GM21529 (cell line): ENCODE results near the gene AUP1.

Source experiments
- ATAC-seq: cut with Tn5 transposase; IDR thresholded peaks from one replicate; pipeline ENCODE4 v1.9.1; 2021; ENCODE audit not compliant: unreplicated experiment

AUP1 gene

GRCh38 chr2:74514368-74515270, 14.9 kb downstream of the AUP1 start, which contains the start of gene TLX2:
TLX2 (plus strand) TSS chr2:74514450; CDS start chr2:74514807, 357 bp downstream.
- no peak for ATAC-seq

GRCh38 chr2:74513605-74514367, 15.7 kb downstream of the AUP1 start:
- ATAC-seq, result no peak

- no peak for ATAC-seq
These were observed 16.5 kb downstream of the AUP1 start for GRCh38 chr2:74512744-74513604.

GRCh38 chr2:74511104-74511989, 18.2 kb downstream of the AUP1 start:
- no peak for ATAC-seq

GRCh38 chr2:74510272-74510671, 19.2 kb downstream of the AUP1 start:
- no peak for ATAC-seq

- peak; percentile 6 for ATAC-seq
These were observed 21.5 kb downstream of the AUP1 start for GRCh38 chr2:74507926-74508520.

GRCh38 chr2:74507145-74507925, 22.2 kb downstream of the AUP1 start, which contains the start of gene PCGF1:
PCGF1 (minus strand) TSS chr2:74507695; CDS start chr2:74507668, 27 bp downstream.
- peak; percentile 91 for ATAC-seq

GRCh38 chr2:74505448-74506246, 23.9 kb downstream of the AUP1 start:
- ATAC-seq, result no peak

- ATAC-seq, result no peak
These were observed 24.9 kb downstream of the AUP1 start for GRCh38 chr2:74504591-74504990.

GRCh38 chr2:74503506-74504475, 25.7 kb downstream of the AUP1 start:
- no peak for ATAC-seq

- ATAC-seq, result peak; percentile 36
These were observed 26.6 kb downstream of the AUP1 start for GRCh38 chr2:74502720-74503505.

GRCh38 chr2:74502147-74502719, 27.3 kb downstream of the AUP1 start:
- no peak for ATAC-seq

- no peak for ATAC-seq
These were observed 28.0 kb downstream of the AUP1 start for GRCh38 chr2:74501335-74502071.

GRCh38 chr2:74500578-74500946, 28.9 kb downstream of the AUP1 start:
- ATAC-seq, result no peak
